Activated CD8-positive, alpha-beta memory T cell treated with anti-CD3 and anti-CD28 coated beads for 24 hours (primary cell): Measurements from ENCODE around the gene BUD13.

Experiments
- DNase-seq: peaks from one replicate; pipeline ENCODE4 v3.0.0-alpha.2; 2020

BUD13 gene

GRCh38 chr11:116712428-116712827 is 60.4 kb downstream of the BUD13 start:
- DNase-seq: no peak

GRCh38 chr11:116710762-116711161 is 62.0 kb downstream of the BUD13 start:
- DNase-seq: no peak

DNA sequence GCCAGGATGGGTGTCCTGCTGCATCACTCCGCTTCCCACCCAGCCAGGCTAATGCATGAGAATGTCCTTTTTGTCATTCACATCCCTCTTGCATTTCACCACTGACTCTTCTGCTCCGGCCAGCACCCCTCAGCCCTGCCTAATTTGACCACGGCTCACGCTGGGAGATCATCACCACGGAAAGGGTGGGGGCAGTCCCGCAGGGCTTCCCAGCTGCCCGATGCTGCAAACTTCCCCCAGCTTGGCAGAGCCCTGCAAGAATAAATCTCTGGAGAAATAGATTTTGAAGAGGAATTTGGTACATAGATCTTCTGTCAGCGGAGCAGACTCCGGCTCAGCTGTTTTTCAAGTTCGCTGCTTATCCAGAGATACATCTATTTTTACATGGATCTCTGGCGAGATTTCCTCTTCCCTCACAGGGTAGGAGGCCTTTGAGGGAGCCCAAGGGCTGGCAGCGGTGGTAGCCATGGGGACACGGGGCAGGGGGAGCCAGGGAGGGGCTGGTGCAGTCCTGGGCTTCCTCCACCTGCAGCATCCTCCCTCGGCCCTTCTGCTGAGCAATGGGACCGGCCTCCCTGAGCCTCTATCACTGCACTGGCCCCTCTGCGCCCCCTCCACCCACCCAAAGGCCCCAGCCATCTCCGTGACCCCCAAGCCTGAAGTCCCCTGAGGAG is 62.6 kb downstream of the BUD13 start:
- no peak for DNase-seq

DNA sequence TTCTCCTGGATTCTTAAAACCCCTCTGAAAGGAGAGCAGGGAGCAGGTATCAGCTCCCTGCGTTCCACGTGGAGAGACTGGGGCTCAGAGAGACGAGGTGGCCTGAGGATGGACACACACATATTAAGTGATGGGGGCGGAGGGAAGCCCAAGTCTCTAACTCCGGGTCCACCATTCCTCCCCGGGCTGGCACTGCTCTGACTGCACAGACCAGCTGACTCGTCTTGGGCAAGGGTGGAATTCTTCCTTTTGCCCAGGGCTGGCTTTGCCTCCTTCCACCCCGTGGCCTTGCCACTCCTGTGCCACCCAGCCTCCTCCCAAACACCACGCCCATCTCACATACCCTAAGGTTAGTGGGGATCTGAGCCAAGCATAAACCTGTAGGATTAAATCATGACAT is 65.0 kb downstream of the BUD13 start:
- no peak for DNase-seq

DNA sequence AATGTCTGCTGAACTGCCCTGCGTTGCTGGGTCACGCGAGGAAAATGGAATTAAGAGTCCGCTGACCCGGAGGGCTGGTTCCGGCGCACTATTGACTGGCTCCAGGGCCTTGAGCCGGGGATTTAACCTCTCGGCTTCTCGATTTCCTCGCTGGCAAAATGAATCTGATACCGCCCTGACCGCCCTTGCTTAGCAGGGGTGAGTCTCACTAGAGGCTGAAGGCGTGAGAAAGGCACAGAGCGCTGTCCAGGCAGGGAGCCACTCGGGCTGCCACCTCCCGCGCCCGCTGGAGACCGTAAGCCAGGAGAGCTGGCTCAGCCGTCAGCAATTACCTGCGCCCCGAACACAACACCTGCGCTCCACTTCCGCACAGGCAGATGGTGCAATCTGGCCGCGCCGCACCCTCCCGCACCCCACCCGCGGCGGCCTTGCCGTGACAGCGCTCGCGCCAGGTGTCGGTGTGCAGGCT is 65.6 kb downstream of the BUD13 start:
- no peak for DNase-seq

DNA sequence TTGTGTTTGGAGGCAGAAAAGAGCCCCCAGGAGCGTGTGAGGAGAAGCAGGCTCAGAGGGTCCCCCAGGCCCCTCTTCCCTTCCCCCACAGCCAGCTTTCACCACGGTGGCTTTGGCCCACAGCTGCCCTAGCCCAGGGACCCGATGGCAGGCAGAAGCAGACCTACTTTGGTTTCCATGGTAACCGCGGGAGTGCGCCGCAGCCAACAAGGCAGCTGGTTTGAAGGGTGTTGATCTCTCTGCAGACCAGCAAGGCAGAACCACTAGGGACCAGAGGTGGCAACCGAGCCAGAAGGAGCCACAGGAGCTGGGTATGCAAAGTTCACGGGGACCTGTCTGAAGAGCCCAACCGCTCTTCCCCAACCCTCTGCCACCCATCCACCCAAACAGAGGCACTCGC is 69.4 kb downstream of the BUD13 start:
- no peak for DNase-seq

GRCh38 chr11:116702772-116703385 is 69.9 kb downstream of the BUD13 start:
- DNase-seq: no peak

DNA sequence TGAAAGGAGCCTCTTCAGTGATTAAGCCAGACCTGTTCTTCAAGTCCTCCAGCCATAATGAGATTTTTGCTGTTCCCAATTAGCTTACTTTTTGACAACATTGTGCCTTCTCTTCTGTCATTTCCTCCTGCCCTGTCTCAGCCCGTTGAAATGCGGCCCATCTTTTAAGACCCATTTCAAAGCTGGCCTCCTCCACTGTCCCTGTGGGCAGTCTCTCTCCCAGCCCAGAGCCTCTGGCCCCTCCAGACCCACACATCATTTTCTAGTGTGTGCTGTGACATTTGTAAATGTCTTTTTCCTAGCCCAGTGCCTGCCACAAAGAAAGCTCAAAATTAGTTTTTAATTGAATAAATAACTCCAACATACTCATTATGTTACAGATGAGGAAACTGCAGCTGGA is 70.9 kb downstream of the BUD13 start:
- no peak for DNase-seq

DNA sequence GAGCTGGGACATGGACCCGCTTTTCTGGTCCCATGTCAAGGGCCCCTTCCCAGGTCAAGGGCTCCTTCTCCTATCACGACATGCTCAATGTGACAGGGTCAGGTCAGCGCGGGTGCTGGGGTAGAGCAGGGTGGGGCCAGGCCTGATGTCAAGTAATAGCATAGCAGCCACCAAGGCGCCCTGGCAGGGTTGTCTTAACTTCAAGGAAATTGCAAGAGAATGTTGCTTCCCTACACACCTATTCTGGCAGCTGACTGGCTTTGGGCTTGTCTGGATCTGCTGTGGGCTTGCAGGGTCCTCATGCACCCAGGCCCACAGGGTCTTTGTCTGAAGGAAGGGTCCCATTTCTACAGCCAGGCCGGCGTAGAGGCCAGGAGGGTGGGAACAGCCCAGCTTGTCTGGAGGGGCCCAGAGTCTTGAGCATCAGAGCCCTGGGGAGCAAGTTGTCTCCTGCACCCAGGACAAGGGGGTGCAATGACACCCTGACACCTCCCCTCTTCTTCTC is 71.4 kb downstream of the BUD13 start:
- no peak for DNase-seq

- DNase-seq: no peak
Measured at GRCh38 chr11:116700586-116701220, 72.1 kb downstream of the BUD13 start.
